ENCODE data around the gene FNDC8. TPM values are rescaled to one million over a fixed set of nuclear protein-coding genes. Genes with fewer than 3 reads are reported as not detected.

The FNDC8 gene
- total and polyA plus RNA-seq, 2 of the 4 experiments (the other 2 are of a cell fraction) = not detected

DNA sequence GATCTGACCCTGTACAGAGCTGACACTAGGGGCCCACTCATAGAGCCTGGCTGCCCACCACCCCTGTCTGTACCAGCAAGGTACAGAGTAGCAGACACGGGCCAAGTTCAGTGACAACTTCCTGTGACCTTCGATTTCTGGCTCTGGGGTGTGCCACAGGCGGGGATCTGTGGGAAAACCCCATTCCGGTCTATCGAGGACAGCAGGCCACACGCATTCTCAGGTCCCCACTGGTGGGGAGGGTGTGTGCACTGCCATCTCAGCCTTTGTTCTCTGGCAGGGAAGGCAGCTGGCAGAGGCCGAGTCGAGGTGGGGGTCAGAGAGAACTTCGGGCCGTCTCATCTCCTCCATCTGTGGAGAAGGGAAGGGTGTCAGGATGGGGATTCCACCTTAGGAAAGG is 10.7 kb downstream of the FNDC8 start:
- no TSS peak for BruUV-seq (replicated peaks)
- in situ Hi-C loops (cut with MboI; ENCODE audit: low sequenced_read_pairs) (no loop called here), dilution Hi-C loops (cut with HindIII; ENCODE audit: low sequenced_read_pairs, unreplicated experiment) (no loop called here), intact Hi-C loops (cut with micrococcal nuclease) (no loop called here)
- no peak overlapping the region for H3K4me2 ChIP-seq (ENCODE audit: low read depth, low read length)
- no peak overlapping the region for H3K23ac ChIP-seq (ENCODE audit: low read depth, low read length)
- no peak overlapping the region for H4K91ac ChIP-seq (ENCODE audit: insufficient read depth, low read depth, low read length)
- no peaks in the 10 kb centered on the region; the same call in 1 of the 2 replicates for H4K20me1 ChIP-seq (ENCODE audit: insufficient read depth, low read length)
- H3K4ac ChIP-seq (ENCODE audit: low read depth, low read length) = no peak overlapping the region
- 80% methylated on average over 2 of the region's 10 CpGs; no CpG with 5 or more reads in 1 of the 2 experiments for WGBS, 2 experiments (ENCODE audit: extremely low coverage in 2 of 2, insufficient read length in 1 of 2)
- H3K36me3 ChIP-seq (ENCODE audit: control insufficient read depth, insufficient read depth, low read length) = peaks cover 56% of the 10 kb centered on the region
- H3K27me3 ChIP-seq (ENCODE audit: control insufficient read depth, insufficient read depth, low read length) = no peaks in the 10 kb centered on the region
- H3K18ac ChIP-seq (ENCODE audit: low read depth, low read length) = no peak overlapping the region
- ATAC-seq (ENCODE audit: low read depth) (no peak), DNase-seq (no peak)
- no peak for TF ChIP-seq MXI1 (IDR thresholded peaks at IDR 0.05; ENCODE audit: borderline replicate concordance, low read depth, low read length)
- no peak for TF ChIP-seq MAZ (IDR thresholded peaks at IDR 0.05; ENCODE audit: borderline replicate concordance, low read depth, low read length)
- no peak for TF ChIP-seq CHD1 (IDR thresholded peaks at IDR 0.05; ENCODE audit: low read depth, low read length)
- no peak for TF ChIP-seq POLR2A (IDR thresholded peaks at IDR 0.05; ENCODE audit: low read depth, low read length)
- TF ChIP-seq CEBPB (IDR thresholded peaks at IDR 0.05; ENCODE audit: low read depth, low read length) = no peak
- TF ChIP-seq SMC3 (IDR thresholded peaks at IDR 0.05; ENCODE audit: low read depth, low read length) = no peak
- TF ChIP-seq RCOR1 (IDR thresholded peaks at IDR 0.05; ENCODE audit: insufficient replicate concordance, low read length) = no peak
- TF ChIP-seq FOS (IDR thresholded peaks at IDR 0.05; ENCODE audit: low read depth, low read length) = no peak
- TF ChIP-seq RFX5 (IDR thresholded peaks at IDR 0.05; ENCODE audit: low read depth, low read length) = no peak
- no peak for TF ChIP-seq MAFK (IDR thresholded peaks at IDR 0.05; ENCODE audit: low read depth, low read length)
- TF ChIP-seq NFE2L2 (IDR thresholded peaks at IDR 0.05; ENCODE audit: low read depth, low read length) = no peak
- TF ChIP-seq RAD21 (IDR thresholded peaks at IDR 0.05; ENCODE audit: low read length) = no peak
- TF ChIP-seq BHLHE40 (IDR thresholded peaks at IDR 0.05; ENCODE audit: low read depth, low read length) = no peak
- no peak for TF ChIP-seq ELK1 (IDR thresholded peaks at IDR 0.05; ENCODE audit: borderline replicate concordance, low read depth, low read length)
- TF ChIP-seq, protein P1, sequence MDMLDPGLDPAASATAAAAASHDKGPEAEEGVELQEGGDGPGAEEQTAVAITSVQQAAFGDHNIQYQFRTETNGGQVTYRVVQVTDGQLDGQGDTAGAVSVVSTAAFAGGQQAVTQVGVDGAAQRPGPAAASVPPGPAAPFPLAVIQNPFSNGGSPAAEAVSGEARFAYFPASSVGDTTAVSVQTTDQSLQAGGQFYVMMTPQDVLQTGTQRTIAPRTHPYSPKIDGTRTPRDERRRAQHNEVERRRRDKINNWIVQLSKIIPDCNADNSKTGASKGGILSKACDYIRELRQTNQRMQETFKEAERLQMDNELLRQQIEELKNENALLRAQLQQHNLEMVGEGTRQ (IDR thresholded peaks at IDR 0.05; ENCODE audit: low read depth, low read length) = no peak
- no peaks in the 10 kb centered on the region for H3K79me1 ChIP-seq (ENCODE audit: low read depth in 1 of 2, low read length in 2 of 2)
- no peak overlapping the region for H4K8ac ChIP-seq (ENCODE audit: low read depth in 2 of 2, low read length in 2 of 2)
- no peak overlapping the region for H2BK15ac ChIP-seq (ENCODE audit: low read depth, low read length)
- H2BK120ac ChIP-seq (ENCODE audit: low read depth, low read length) = no peak overlapping the region
- no peak overlapping the region for H2BK5ac ChIP-seq (ENCODE audit: low read depth, low read length, poor library complexity, severe bottlenecking)
- no peak overlapping the region for H4K5ac ChIP-seq (ENCODE audit: low read depth, low read length)
- POLR2A ChIA-PET (ENCODE audit: unreplicated experiment) = no interaction called here
- CTCF ChIA-PET = no interaction called here
- no peak overlapping the region for H2AK9ac ChIP-seq (replicated peaks; ENCODE audit: low read depth, low read length, poor library complexity)
- no peak overlapping the region for H2BK20ac ChIP-seq (ENCODE audit: low read depth, low read length)
- no peak overlapping the region for H3K56ac ChIP-seq (ENCODE audit: extremely low read depth, insufficient read depth, low read length)
- H3K4me3 ChIP-seq (ENCODE audit: insufficient read depth, low read depth, low read length) = no peak overlapping the region
- H3K9ac ChIP-seq (ENCODE audit: low read depth, low read length) = no peak overlapping the region
- H3K9me3 ChIP-seq (ENCODE audit: control insufficient read depth, insufficient read depth, low read length) = no peaks in the 10 kb centered on the region
- H2AK5ac ChIP-seq (ENCODE audit: low read depth, low read length) = no peak overlapping the region
- peaks cover 15% of the 10 kb centered on the region for H3K9me1 ChIP-seq (ENCODE audit: insufficient read depth, low read length)
- H3K4me1 ChIP-seq (ENCODE audit: control insufficient read depth, insufficient read depth, low read length) = peaks cover 30% of the 10 kb centered on the region
- H3K14ac ChIP-seq (replicated peaks; ENCODE audit: low read depth, low read length) = no peak overlapping the region
- no peak overlapping the region for H2AFZ ChIP-seq (replicated peaks; ENCODE audit: low read length, poor library complexity)
- H3K27ac ChIP-seq (ENCODE audit: insufficient read depth, low read length) = no peak overlapping the region
